IMR-90 (cell line): ENCODE results near the gene NSUN4. TPM values are rescaled to one million over a fixed set of nuclear protein-coding genes. Genes with fewer than 3 reads are reported as not detected.

Experiments used
- ATAC-seq: fragments of 200-7000 bp; cut with Tn5 transposase; 2 replicates; pipeline ENCODE4 v1.9.1; 2020; ENCODE audit warnings: low read depth, mild to moderate bottlenecking, moderate library complexity
- BruUV-seq: library from RNA; stranded (reverse); fragments of 400-500 nt; replicated peaks from 2 replicates; lab custom pipeline; 2021; lab: Mats Ljungman, UMichigan
- CTCF ChIA-PET: fragments of 300-600 bp; formaldehyde crosslinking; extraction: SDS; loops from one replicate; lab custom pipeline; 2021; ENCODE audit warnings: antibody characterized with exemption; lab: Yijun Ruan, JAX
- POLR2A ChIA-PET: fragments of 300-600 bp; sonication (Branson Sonifier 250); formaldehyde crosslinking; loops from one replicate; lab custom pipeline; 2022; ENCODE audit warnings: antibody characterized with exemption; ENCODE audit not compliant: unreplicated experiment; lab: Charles Lee
- DNase-seq: peaks from one replicate; pipeline ENCODE4 v3.0.0; 2013
- H2AFZ ChIP-seq: replicated peaks from 2 replicates; pipeline ENCODE3; 2013; ENCODE audit warnings: low read length, mild to moderate bottlenecking; ENCODE audit not compliant: poor library complexity
- H2AK5ac ChIP-seq: 2 replicates; pipeline ENCODE4 v1.6.1; 2013; ENCODE audit warnings: low read depth, low read length, inconsistent platforms
- H2AK9ac ChIP-seq: replicated peaks from 2 replicates; pipeline ENCODE3; 2013; ENCODE audit warnings: mild to moderate bottlenecking, low read depth, low read length, moderate library complexity; ENCODE audit not compliant: poor library complexity
- H2BK120ac ChIP-seq: 2 replicates; pipeline ENCODE4 v1.6.1; 2013; ENCODE audit warnings: low read depth, low read length, inconsistent platforms
- H2BK15ac ChIP-seq: 3 replicates; pipeline ENCODE4 v1.6.1; 2013; ENCODE audit warnings: low read depth, low read length, inconsistent platforms
- H2BK20ac ChIP-seq: 2 replicates; pipeline ENCODE4 v1.6.1; 2013; ENCODE audit warnings: low read depth, mild to moderate bottlenecking, inconsistent platforms, low read length, moderate library complexity
- H2BK5ac ChIP-seq: 2 replicates; pipeline ENCODE4 v1.6.1; 2013; ENCODE audit warnings: mild to moderate bottlenecking, low read depth, low read length, inconsistent platforms; ENCODE audit not compliant: poor library complexity, severe bottlenecking
- H3K14ac ChIP-seq: replicated peaks from 2 replicates; pipeline ENCODE4 v1.6.1; 2013; ENCODE audit warnings: low read depth, low read length, inconsistent platforms
- H3K18ac ChIP-seq: 2 replicates; pipeline ENCODE4 v1.6.1; 2013; ENCODE audit warnings: low read depth, low read length, control low read depth
- H3K23ac ChIP-seq: 2 replicates; pipeline ENCODE4 v1.6.1; 2013; ENCODE audit warnings: low read depth, low read length, inconsistent platforms
- H3K27ac ChIP-seq: 2 replicates; pipeline ENCODE4 v1.5.1; 2013; ENCODE audit warnings: mild to moderate bottlenecking, control low read depth, low read length; ENCODE audit not compliant: insufficient read depth
- H3K27me3 ChIP-seq: 2 replicates; pipeline ENCODE4 v1.6.1; 2013; ENCODE audit warnings: low read length; ENCODE audit not compliant: control insufficient read depth, insufficient read depth
- H3K36me3 ChIP-seq: 2 replicates; pipeline ENCODE4 v1.6.1; 2013; ENCODE audit warnings: low read length, mixed read lengths; ENCODE audit not compliant: control insufficient read depth, insufficient read depth
- H3K4ac ChIP-seq: 2 replicates; pipeline ENCODE4 v1.6.1; 2013; ENCODE audit warnings: low read depth, low read length, inconsistent platforms
- H3K4me1 ChIP-seq: 2 replicates; pipeline ENCODE4 v1.6.1; 2013; ENCODE audit warnings: low read length, mixed read lengths; ENCODE audit not compliant: control insufficient read depth, insufficient read depth
- H3K4me2 ChIP-seq: 2 replicates; pipeline ENCODE4 v1.6.1; 2013; ENCODE audit warnings: low read depth, mild to moderate bottlenecking, control low read depth, low read length, moderate library complexity
- H3K4me3 ChIP-seq: 2 replicates; pipeline ENCODE4 v1.5.1; 2013; ENCODE audit warnings: low read depth, mild to moderate bottlenecking, control low read depth, low read length, moderate library complexity; ENCODE audit not compliant: insufficient read depth
- H3K56ac ChIP-seq: 2 replicates; pipeline ENCODE4 v1.6.1; 2013; ENCODE audit warnings: low read length, inconsistent platforms; ENCODE audit not compliant: insufficient read depth; ENCODE audit errors: extremely low read depth
- H3K79me1 ChIP-seq, 2 experiments: 2 replicates each; pipeline ENCODE4 v1.6.1; 2013; ENCODE audit warnings: low read length in 2 of 2, inconsistent platforms in 1 of 2, low read depth in 1 of 2
- H3K9ac ChIP-seq: 2 replicates; pipeline ENCODE4 v1.6.1; 2013; ENCODE audit warnings: low read depth, low read length, control low read depth
- H3K9me1 ChIP-seq: 2 replicates; pipeline ENCODE4 v1.6.1; 2013; ENCODE audit warnings: low read length, inconsistent platforms; ENCODE audit not compliant: insufficient read depth
- H3K9me3 ChIP-seq: 2 replicates; pipeline ENCODE4 v1.6.1; 2013; ENCODE audit warnings: low read length; ENCODE audit not compliant: control insufficient read depth, insufficient read depth
- H4K20me1 ChIP-seq: 2 replicates; pipeline ENCODE4 v1.6.1; 2013; ENCODE audit warnings: low read length, inconsistent platforms; ENCODE audit not compliant: insufficient read depth
- H4K5ac ChIP-seq: 2 replicates; pipeline ENCODE4 v1.6.1; 2013; ENCODE audit warnings: mild to moderate bottlenecking, low read depth, low read length, control low read depth
- H4K8ac ChIP-seq, 2 experiments: 2 replicates each; pipeline ENCODE4 v1.6.1; 2013; ENCODE audit warnings: low read depth in 2 of 2, low read length in 2 of 2, control low read depth in 1 of 2, inconsistent platforms in 1 of 2
- H4K91ac ChIP-seq: 2 replicates; pipeline ENCODE4 v1.6.1; 2013; ENCODE audit warnings: low read depth, low read length, inconsistent platforms; ENCODE audit not compliant: insufficient read depth
- MAFK ChIP-seq: IDR thresholded peaks from 2 replicates; pipeline ENCODE4 v1.6.1; 2012; ENCODE audit warnings: low read depth, low read length, improper control_type of control experiment
- WGBS, 2 experiments: methylation state at CpG; one replicate each; pipeline versions ENCODE4 v1.1.5 to v1.1.7; 2013; ENCODE audit warnings: missing lambda C conversion rate in 2 of 2; ENCODE audit not compliant: insufficient read length in 1 of 2; ENCODE audit errors: extremely low coverage in 2 of 2; 5-methylcytosine and 5-hydroxymethylcytosine counted together
- dilution Hi-C: fragments of 300-500 bp; cut with HindIII; formaldehyde crosslinking; loops from one replicate; pipeline ENCODE4 v1.14.3; 2018; ENCODE audit warnings: low sequenced_read_pairs; ENCODE audit not compliant: unreplicated experiment
- in situ Hi-C: fragments of 300-500 bp; cut with MboI; formaldehyde crosslinking; loops from 3 replicates; pipeline ENCODE4 v1.14.3; 2019; ENCODE audit warnings: low sequenced_read_pairs, inconsistent platforms, mixed read lengths
- intact Hi-C: fragments of 100-400 bp; cut with micrococcal nuclease; formaldehyde crosslinking; loops from 2 replicates; pipeline ENCODE4 v1.10.0; 2022
- polyA plus RNA-seq, 3 experiments: library from polyadenylated mRNA; depleted of rRNA; stranded (reverse); fragments of >200 nt; gene quantifications; 2 replicates each; pipeline ENCODE4 v1.2.3, GENCODE V29; 2012; ENCODE audit warnings: low replicate concordance in 1 of 3
- total RNA-seq: library from RNA; depleted of rRNA; stranded (reverse); fragments of >200 nt; gene quantifications from 2 replicates; pipeline ENCODE4 v1.2.3, GENCODE V29; 2012

Gene NSUN4
- total and polyA plus RNA-seq, 2 of the 4 experiments (the other 2 are of a cell fraction), result 10.9 to 13.0 TPM

DNA sequence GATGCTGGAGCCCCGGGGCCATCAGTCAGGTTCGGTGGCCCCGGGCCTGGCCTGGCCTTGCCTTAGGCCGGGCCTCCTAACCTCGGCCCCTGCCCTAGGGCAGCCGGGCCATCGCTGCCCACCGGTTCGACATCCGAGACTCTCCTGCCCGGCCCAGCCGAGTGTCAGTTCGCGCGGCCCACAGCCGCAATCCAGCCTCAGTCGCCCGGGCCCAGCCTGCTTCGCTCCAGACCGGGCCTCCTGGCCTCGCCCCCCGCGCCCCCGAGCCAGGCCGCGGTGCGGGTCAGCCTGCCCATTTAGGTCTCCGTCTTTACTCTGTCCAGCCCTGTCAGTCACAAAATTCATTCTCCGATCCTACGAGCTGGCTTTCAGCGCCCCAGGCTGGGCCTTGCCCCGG is 38.0 kb upstream of the NSUN4 start:
- 1% methylated on average over 25 of the region's 32 CpGs; no CpG with 5 or more reads in 1 of the 2 experiments for WGBS, 2 experiments

More for the DNA sequence above, 38.0 kb upstream of the NSUN4 start:
- Histone ChIP-seq H3K18ac (peak overlapping the region; percentile 70), H2BK15ac (no peak overlapping the region), H3K27me3 (no peaks in the 10 kb centered on the region), H3K27ac (peak overlapping the region; percentile 100), H2BK20ac (no peak overlapping the region), H2BK120ac (0 out of 2 replicates have a peak overlapping the region, but pooled peaks have one; percentile 35), H3K4ac (peak overlapping the region; percentile 86), H2AK9ac (peak overlapping the region; percentile 97), H3K4me1 (peaks cover 5% of the 10 kb centered on the region), H3K23ac (peak overlapping the region; percentile 90), H4K5ac (peak overlapping the region; percentile 90), H4K8ac (peak overlapping the region; percentile 62 to 64), H2AFZ (peak overlapping the region; percentile 84), H3K79me1 (peaks cover 3 to 39% of the 10 kb centered on the region in 2 experiments; a peak in 3 of 4 replicates), H3K36me3 (peaks cover under 1% of the 10 kb centered on the region; the same call in 1 of the 2 replicates), H4K91ac (peak overlapping the region; percentile 91), H2BK5ac (peak overlapping the region; percentile 94), H3K9ac (peak overlapping the region; percentile 100), H3K4me2 (peak overlapping the region; percentile 83), H4K20me1 (peaks cover 31% of the 10 kb centered on the region), H2AK5ac (peak overlapping the region; percentile 93), H3K9me1 (peaks cover 11% of the 10 kb centered on the region), H3K9me3 (no peaks in the 10 kb centered on the region), H3K56ac (peak overlapping the region; percentile 79; the same call in 1 of the 2 replicates), H3K14ac (peak overlapping the region; percentile 96), H3K4me3 (peak overlapping the region; percentile 97)
- CTCF ChIA-PET, result interaction anchor here (0.5 kb wide), 1 partner anchor 12 kb away, joined by 4 read pairs; no protein-coding TSS in a partner anchor
- no TSS peak for BruUV-seq
- TF ChIP-seq MAFK, result no peak
- POLR2A ChIA-PET, result no interaction called here
- in situ Hi-C loops (no loop called here), dilution Hi-C loops (no loop called here), intact Hi-C loops (loop anchor here (1.0 kb wide), 1 partner anchor 46 kb away; no protein-coding TSS in a partner anchor)
- peak; percentile 19 for DNase-seq
- ATAC-seq, result peak; percentile 10
